Heart right ventricle (tissue), 16 donors: Measurements from ENCODE around the gene FLNB. TPM values are rescaled to one million over a fixed set of nuclear protein-coding genes. Genes with fewer than 3 reads are reported as not detected.

Experiments
- ATAC-seq, 8 donors: fragments of 200-7000 bp; cut with Tn5 transposase; one replicate each; pipeline ENCODE4 v1.9.1; 2020; ENCODE audit warnings: mild to moderate bottlenecking in 8 of 8, moderate library complexity in 8 of 8, moderate number of reproducible peaks in 1 of 8
- DNase-seq, 2 donors: peaks; one replicate each; pipeline ENCODE4 v3.0.0-alpha.2; 2020
- H3K27ac ChIP-seq, 10 donors: fragments of 200-600 bp; sonication (generic) in 2 of 10; one replicate each; pipeline versions ENCODE4 v1.5.0 to v1.8.0; 2020 to 2022; ENCODE audit warnings: mild to moderate bottlenecking in 3 of 10
- H3K27me3 ChIP-seq, 7 donors: fragments of 200-600 bp; one replicate each; pipeline ENCODE4 v1.8.0; 2021 to 2022; ENCODE audit warnings: mild to moderate bottlenecking in 2 of 7
- H3K36me3 ChIP-seq, 9 donors: fragments of 200-600 bp; sonication (generic) in 1 of 9; one replicate each; pipeline versions ENCODE4 v1.5.0 to v1.8.0; 2020 to 2022; ENCODE audit warnings: mild to moderate bottlenecking in 2 of 9
- H3K4me1 ChIP-seq, 9 donors: fragments of 200-600 bp; sonication (generic) in 1 of 9; one replicate each; pipeline versions ENCODE4 v1.5.0 to v1.8.0; 2020 to 2022; ENCODE audit warnings: mild to moderate bottlenecking in 4 of 9
- H3K4me3 ChIP-seq, 10 donors: fragments of 200-600 bp; sonication (generic) in 2 of 10; one replicate each; pipeline versions ENCODE4 v1.5.0 to v1.8.0; 2020 to 2022; ENCODE audit warnings: mild to moderate bottlenecking in 7 of 10, moderate library complexity in 2 of 10
- H3K9me3 ChIP-seq, 11 donors: fragments of 200-600 bp in 10 of 11; sonication (generic) in 2 of 11; one replicate each; pipeline versions ENCODE4 v1.5.0 to v1.8.0; 2013 to 2022; ENCODE audit warnings: mild to moderate bottlenecking in 2 of 11, control low read depth in 1 of 11, moderate library complexity in 1 of 11
- WGBS, 2 donors: extraction: QIAGEN DNeasy Blood & Tissue Kit; methylation state at CpG; one replicate each; pipeline ENCODE4 v1.1.7; 2013; ENCODE audit warnings: inconsistent platforms in 1 of 2; 5-methylcytosine and 5-hydroxymethylcytosine counted together
- intact Hi-C, 10 donors: fragments of 100-400 bp; cut with DNase I; formaldehyde crosslinking; loops; one replicate each; pipeline versions ENCODE4 v1.11.1 to v1.14.2; 2022
- polyA plus RNA-seq, 2 donors: library from polyadenylated mRNA; stranded (reverse); fragments of 200-250 nt; gene quantifications; one replicate each; pipeline ENCODE4 v1.2.3, GENCODE V29; 2013
- total RNA-seq, 10 donors: library from RNA; stranded (reverse); fragmentation: NEBNext Ultra II Directional in 3 of 10; extraction: Animal tissue kit (Norgen Biotek cat#: 25700) in 3 of 10; gene quantifications; one replicate each; pipeline versions ENCODE4 v1.2.1 to v1.2.4, GENCODE V29; 2021 to 2023
- TF ChIP-seq, protein P1 (sequence below), 9 donors: fragments of 200-600 bp; sonication (generic) in 2 of 9; IDR thresholded peaks; one replicate each; pipeline versions ENCODE4 v1.5.0 to v1.8.0; 2021 to 2022; ENCODE audit warnings: antibody characterized with exemption in 9 of 9, mild to moderate bottlenecking in 5 of 9, moderate library complexity in 1 of 9
- donor health status: Arrhythmogenic right ventricular cardiomyopathy.
- donor health status: ischemic (EF 13 %, LVEDD 7.1; RV severe dilation, severe dysfunction).
- donor health status: healthy with polysubstance abuse.
- donor health status: DM: no; HTN: yes; CAD: no.
- donor health status: DM: no; HTN: no; CAD: no.
- donor health status: ischemic (EF 25% LVEDD 6.9; RV normal size, moderate dysfunction).
- donor health status: ischemic (EF 25% LVEDD 5.7; RV mildly dilated, moderate dysfunction).
- donor health status: healthy.
- donor health status: DM: yes; HTN: yes; CAD: no.
- donor health status: Ischemic cardiomyopathy.
- donor health status: ischemic (EF 35%, LVEDD 5.7; RV mildly dilated, moderate dysfunction).
- donor health status: nonischemic (EF 11% LVEDD 7.7; RV severe dilation, severe dysfunction).
- donor health status: DM: yes; HTN: yes; CAD: no.
- donor health status: PGD.
- donor health status: ischemic (EF 29% LVEDD 5.4; RV normal size, mild dysfunction).
- donor health status: nonischemic (EF 23%, LVEDD 6.1; RV moderate dilation, normal function).

The FLNB gene
- total and polyA plus RNA-seq, 12 donors, result 27.4 to 65.3 (median 38.6) TPM

DNA sequence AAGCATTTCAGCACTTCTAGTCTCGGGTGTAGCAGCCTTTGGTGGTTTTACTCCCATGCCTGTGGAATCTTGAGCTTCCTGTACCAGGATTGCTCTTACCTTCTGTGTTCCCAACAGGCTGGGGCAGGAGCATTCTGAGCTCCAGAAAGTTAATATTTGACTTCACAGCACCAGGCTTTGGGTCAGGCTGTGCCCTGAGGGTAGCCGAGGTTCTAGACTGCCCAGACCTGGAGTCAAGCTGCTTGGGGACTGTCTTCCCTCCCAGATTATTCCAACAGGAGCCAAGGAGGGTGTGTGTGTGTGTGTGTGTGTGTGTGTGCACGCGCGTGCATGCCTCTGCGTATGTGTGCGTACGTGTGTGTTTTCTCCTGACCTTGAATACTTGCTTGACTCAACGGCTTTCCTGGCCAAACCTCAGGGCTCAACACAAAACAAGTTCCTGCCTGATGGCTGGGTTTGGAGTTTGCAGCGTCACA is 94.8 kb downstream of the FLNB start:
- Histone ChIP-seq H3K27me3 (no peaks in the 10 kb centered on the region), H3K36me3 (peaks cover 0 to 98% (median 55%) of the 10 kb centered on the region in 9 donors), H3K9me3 (no peaks in the 10 kb centered on the region), H3K4me3 (no peak overlapping the region), H3K27ac (no peak overlapping the region), H3K4me1 (peaks cover 0 to 18% (median 0%) of the 10 kb centered on the region in 9 donors)
- intact Hi-C loops, result no loop called here
- 90 to 93% methylated on average over 10 of the region's 10 CpGs for WGBS, 2 donors
- DNase-seq (no peak), ATAC-seq (no peak)
- TF ChIP-seq, protein P1, sequence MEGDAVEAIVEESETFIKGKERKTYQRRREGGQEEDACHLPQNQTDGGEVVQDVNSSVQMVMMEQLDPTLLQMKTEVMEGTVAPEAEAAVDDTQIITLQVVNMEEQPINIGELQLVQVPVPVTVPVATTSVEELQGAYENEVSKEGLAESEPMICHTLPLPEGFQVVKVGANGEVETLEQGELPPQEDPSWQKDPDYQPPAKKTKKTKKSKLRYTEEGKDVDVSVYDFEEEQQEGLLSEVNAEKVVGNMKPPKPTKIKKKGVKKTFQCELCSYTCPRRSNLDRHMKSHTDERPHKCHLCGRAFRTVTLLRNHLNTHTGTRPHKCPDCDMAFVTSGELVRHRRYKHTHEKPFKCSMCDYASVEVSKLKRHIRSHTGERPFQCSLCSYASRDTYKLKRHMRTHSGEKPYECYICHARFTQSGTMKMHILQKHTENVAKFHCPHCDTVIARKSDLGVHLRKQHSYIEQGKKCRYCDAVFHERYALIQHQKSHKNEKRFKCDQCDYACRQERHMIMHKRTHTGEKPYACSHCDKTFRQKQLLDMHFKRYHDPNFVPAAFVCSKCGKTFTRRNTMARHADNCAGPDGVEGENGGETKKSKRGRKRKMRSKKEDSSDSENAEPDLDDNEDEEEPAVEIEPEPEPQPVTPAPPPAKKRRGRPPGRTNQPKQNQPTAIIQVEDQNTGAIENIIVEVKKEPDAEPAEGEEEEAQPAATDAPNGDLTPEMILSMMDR (IDR thresholded peaks at IDR 0.05), result no peak

DNA sequence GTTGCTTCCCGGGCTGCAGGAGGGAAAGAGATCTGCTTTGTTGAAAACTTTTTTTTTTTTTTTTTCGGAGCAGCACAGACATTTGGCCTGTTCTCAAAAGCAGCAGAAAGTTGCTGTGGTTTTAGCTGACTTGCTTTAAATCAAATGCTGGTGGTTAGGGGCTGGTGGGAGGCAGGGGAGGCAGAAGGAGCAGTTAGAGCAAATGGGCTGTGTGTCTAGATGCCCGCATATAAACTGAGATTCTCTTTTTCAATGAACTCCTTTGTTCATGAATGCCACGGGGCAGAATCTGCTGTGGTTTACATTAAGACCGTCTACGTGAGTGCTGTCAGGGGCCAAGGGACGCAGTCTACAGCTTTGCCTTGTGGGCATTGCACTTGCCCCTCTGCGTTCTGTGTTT is 95.9 kb downstream of the FLNB start:
- intact Hi-C loops, result no loop called here
- no peak for ATAC-seq

DNA sequence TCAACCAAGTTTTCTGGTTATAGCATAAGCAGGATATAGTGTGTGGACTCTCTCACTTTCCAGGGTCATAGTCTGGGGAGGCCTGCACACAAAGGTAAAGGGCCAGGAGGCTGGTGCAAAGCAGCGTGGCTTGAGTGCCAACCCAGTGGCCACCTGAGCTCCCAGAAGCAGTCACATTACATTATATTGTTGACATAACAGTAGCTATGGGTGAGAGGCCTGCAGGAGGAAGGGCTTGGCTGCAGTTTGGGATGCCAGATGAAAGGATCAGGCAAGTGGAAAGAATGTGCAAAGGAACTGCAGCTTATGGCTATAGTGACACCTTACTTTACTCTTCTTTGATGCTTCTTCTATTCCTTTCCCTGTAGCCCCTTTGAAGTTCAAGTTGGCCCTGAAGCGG is 96.5 kb downstream of the FLNB start:
- no peaks in the 10 kb centered on the region for H3K27me3 ChIP-seq
- H3K36me3 ChIP-seq, result peaks cover 0 to 98% (median 55%) of the 10 kb centered on the region in 9 donors
- TF ChIP-seq, protein P1 (IDR thresholded peaks at IDR 0.05), result no peak
- no peaks in the 10 kb centered on the region for H3K9me3 ChIP-seq
- H3K4me1 ChIP-seq, result peaks cover 0 to 9% (median 0%) of the 10 kb centered on the region in 9 donors
- H3K27ac ChIP-seq, result no peak overlapping the region
- DNase-seq (no peak), ATAC-seq (no peak)
- intact Hi-C loops, result no loop called here
- WGBS, 2 donors, result 96 to 99% methylated on average over 2 of the region's 2 CpGs
- H3K4me3 ChIP-seq, result no peak overlapping the region

More for the DNA sequence above, 95.9 kb downstream of the FLNB start:
- Histone ChIP-seq H3K4me3 (no peak overlapping the region), H3K27me3 (no peaks in the 10 kb centered on the region), H3K36me3 (peaks cover 0 to 98% (median 54%) of the 10 kb centered on the region in 9 donors), H3K4me1 (peaks cover 0 to 15% (median 0%) of the 10 kb centered on the region in 9 donors), H3K27ac (no peak overlapping the region), H3K9me3 (no peaks in the 10 kb centered on the region)
- 96% methylated on average over 8 of the region's 8 CpGs for whole genome bisulfite sequencing, 2 donors
- no peak for DNase-seq
- TF ChIP-seq, protein P1 (IDR thresholded peaks at IDR 0.05), result no peak

DNA sequence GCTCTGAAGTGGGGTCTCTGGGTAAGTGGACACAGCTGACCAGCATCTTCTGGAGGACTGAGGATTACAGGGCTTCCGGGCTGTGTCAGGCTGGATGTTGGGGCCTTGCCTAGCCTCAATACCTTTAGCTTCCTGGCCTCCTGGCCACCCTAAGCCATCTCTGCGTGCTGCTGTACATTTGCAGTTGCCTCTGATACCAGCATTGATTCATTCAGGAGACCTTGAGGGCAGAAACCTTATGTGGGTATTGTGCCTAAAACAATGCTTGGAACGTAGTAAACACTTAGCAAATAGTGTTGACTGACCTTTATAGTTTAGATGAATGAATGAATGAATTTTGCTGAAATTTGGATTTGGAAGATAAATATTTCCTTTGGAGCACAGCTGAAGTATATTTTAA is 97.0 kb downstream of the FLNB start:
- Histone ChIP-seq H3K36me3 (peaks cover 0 to 99% (median 59%) of the 10 kb centered on the region in 9 donors), H3K4me1 (peaks cover 0 to 4% (median 0%) of the 10 kb centered on the region in 9 donors), H3K27me3 (no peaks in the 10 kb centered on the region), H3K4me3 (no peak overlapping the region), H3K9me3 (no peaks in the 10 kb centered on the region), H3K27ac (no peak overlapping the region)
- DNase-seq (no peak), ATAC-seq (no peak)
- intact Hi-C loops, result no loop called here
- TF ChIP-seq, protein P1 (IDR thresholded peaks at IDR 0.05), result no peak
- 94 to 95% methylated on average over 3 of the region's 3 CpGs for WGBS, 2 donors
